GM19023 (cell line): ENCODE data around the gene GPR171.
"Not testable (repeated sequence)": the region's sequence is repeated elsewhere in the genome, so short reads cannot be mapped to it uniquely, and the experiment has no call there.

Source experiments
- ATAC-seq: cut with Tn5 transposase; IDR thresholded peaks from one replicate; pipeline ENCODE4 v1.9.1; 2021; ENCODE audit warnings: mild to moderate bottlenecking, moderate library complexity; ENCODE audit not compliant: unreplicated experiment

The GPR171 gene, protein sequence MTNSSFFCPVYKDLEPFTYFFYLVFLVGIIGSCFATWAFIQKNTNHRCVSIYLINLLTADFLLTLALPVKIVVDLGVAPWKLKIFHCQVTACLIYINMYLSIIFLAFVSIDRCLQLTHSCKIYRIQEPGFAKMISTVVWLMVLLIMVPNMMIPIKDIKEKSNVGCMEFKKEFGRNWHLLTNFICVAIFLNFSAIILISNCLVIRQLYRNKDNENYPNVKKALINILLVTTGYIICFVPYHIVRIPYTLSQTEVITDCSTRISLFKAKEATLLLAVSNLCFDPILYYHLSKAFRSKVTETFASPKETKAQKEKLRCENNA

GRCh38 chr3:151203051-151203420, at the start of gene GPR171:
Gene GPR171, minus strand, starts transcription at chr3:151203216. Its CDS starts 3,830 bp downstream, at chr3:151199386.
- peak; percentile 92 for ATAC-seq

DNA sequence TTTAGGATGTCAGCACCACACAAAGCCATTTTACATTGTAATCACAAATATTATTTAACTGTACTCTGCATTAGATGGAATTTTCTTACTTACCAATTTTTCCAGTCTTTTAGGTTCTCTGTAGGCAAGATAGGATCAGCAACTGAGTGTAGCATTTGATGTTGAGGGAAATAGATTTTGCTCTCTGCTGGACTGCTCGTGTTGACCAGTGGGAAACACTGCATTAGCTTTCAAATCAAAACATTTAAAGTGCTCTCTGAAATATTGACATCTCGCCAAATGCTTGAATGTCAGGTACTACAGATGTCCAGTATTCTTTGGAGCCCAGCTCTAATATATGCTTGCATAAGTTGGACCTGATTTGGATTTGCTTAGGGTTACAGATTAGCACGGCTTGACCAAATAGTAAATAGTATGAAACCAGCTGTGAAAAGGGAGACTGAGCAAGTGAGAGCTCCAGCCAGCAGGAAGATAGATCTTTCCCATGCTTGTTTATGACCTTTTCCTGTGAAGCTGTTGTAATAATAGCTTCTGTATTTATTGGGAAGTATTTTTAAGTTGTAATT, 45.8 kb upstream of the GPR171 start:
- ATAC-seq = no peak

- not testable (repeated sequence) for ATAC-seq
Measured at GRCh38 chr3:151242006-151242405, 39.0 kb upstream of the GPR171 start.

GRCh38 chr3:151236736-151237135, 33.7 kb upstream of the GPR171 start:
- no peak for ATAC-seq

- no peak for ATAC-seq
Measured at GRCh38 chr3:151236316-151236715, 33.3 kb upstream of the GPR171 start.

- ATAC-seq = no peak
Measured at GRCh38 chr3:151234825-151235224, 31.8 kb upstream of the GPR171 start.

GRCh38 chr3:151232991-151233390, 30.0 kb upstream of the GPR171 start:
- ATAC-seq = no peak

DNA sequence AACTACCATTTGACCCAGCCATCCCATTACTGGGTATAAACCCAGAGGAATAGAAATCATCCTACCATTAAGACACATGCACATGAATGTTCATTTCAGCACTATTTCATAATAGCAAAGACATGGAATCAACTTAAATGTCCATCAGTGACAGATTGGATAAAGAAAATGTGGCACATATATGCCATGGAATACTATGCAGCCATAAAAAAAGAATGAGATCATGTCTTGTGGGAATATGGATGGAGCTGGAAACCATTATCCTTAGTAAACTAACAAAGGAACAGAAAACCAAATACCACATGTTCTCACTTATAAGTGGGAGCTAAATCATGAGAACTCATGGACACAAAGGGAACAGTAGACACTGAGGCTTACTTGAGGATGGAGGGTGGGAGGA, 29.4 kb upstream of the GPR171 start:
- ATAC-seq = not testable (repeated sequence)

DNA sequence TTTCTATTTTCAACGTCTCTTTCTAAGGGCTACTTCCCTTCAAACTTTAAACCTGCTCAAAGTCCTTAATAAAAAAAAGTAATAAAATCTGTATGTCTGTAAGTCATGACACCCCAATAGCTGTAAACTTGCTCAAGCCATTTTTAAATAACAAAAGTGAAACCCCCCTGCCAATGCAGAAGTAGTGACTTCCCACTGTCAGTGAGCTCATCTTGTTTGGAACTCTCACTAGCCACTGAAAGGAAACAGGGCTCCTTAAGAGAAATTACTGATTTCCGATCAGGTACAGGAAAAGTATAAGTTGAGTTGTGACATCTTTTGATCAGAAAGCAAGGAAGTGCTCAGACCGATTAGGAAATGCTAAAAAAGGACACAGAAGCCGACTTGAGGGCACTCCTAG, 27.6 kb upstream of the GPR171 start:
- peak; percentile 44 for ATAC-seq

DNA sequence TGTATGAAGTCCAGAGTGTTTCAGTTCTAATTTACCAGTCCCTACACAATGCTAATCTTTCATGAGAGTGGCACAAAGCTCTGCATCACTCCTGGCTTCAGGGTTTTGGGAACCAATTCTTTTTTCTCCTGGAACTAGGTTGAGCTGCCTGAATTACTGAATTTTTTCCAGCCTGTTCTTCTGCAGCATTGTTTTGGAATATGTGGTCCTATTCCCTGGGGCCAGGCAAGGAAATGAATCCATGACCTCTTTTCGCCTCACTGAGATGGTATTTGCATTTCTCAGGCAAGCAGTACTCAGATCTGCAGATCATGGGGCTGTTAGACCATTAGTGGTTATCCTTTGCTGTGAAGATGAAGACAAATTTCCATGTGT, 25.6 kb upstream of the GPR171 start:
- ATAC-seq = peak; percentile 11

- ATAC-seq = peak; percentile 88
Measured at GRCh38 chr3:151227807-151228665, 25.0 kb upstream of the GPR171 start.

DNA sequence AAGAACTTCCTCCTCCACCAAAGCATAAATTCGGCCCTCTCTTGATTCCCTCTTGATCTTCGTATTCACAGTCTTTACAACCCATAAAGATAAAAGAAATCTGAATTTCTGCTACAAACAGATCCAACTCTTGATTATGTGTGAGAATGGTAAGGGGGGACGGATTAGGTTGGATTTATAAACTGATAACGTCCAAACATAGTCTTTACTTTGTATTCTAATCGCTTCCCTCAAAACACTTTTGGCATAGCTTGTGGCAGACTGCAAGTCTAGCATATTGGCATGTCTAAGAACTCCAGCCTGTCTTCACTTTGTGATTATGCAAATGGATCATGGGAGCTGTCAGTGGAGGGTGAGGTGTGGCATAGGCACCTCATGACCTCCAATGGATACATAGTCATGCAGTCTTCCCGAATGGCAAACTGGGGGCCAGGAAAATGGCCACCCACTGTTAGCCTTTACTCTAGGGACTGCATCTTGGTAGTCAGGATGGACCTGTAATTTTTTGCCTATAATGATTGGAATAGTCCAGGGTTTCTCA, 24.3 kb upstream of the GPR171 start:
- ATAC-seq = no peak

DNA sequence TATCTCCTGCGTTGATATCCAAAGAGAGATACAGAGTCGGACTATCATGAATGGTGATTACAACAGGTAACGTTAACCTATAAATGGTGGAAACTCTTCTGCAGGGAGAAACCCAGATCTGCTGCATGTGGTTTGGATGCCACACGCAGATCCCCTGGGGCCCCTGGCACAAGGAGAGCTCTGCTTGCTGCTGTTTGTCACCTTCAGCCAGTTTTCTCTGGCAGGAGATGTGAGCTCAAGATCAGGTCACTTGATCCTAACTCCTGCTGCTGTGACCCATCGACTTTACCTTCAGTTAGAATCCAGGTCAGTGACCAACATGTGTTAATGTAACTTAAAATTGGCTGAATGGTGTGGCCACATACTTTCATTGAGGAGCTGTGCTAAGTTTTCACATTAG, 23.8 kb upstream of the GPR171 start:
- ATAC-seq = no peak

DNA sequence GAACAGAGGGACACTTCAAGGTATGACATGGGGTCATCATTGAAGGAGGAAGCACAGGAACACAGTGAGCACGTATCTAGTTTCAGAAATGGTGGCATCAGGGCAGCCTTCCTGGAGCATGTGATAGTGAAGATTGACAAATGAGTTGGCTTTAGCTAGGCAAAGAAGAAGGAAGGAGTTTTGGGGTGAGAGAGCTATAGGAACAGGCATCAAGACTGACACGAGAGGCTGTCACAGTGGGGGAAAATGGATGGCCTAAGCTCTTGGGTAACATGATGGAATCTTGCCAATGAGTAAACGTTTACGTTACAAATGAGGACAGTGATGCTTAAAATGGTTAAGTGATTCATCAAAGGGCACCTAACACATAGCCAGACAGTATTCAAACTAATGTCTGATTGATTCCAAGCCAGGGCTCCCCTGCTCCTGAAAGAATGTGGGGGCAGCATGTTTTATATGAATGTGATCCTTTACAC, 23.1 kb upstream of the GPR171 start:
- ATAC-seq = no peak

- ATAC-seq = no peak
Measured at GRCh38 chr3:151225040-151225975, 22.3 kb upstream of the GPR171 start.

DNA sequence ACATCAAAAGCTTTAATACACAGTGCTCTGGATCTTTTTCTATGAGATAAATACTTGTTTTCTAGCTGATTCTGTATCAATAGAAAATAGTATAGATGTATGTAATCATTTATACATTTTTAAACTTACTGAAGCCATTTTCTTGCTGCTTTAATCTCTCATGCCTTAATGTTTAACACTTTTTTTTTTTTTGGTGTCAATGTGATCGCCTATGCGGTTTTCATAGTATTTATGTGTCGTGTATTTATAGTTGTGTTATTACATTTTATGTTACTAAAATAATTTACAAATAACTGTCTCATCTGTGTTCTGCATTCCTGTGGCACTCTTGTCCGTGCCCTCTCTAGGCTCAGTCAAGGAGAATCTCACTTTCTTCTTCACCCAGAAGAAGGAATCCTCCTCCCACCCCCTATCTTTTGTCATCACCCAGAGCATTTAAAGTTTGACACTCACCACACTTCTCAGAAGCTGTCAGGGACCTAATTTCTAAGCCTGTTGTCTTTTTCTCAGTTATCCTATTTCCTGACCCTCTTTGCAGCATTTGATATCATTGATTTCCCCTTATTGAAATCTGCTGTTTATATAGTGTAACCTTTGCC, 21.4 kb upstream of the GPR171 start:
- ATAC-seq = no peak

- no peak for ATAC-seq
Measured at GRCh38 chr3:151219056-151219455, 16.0 kb upstream of the GPR171 start.

DNA sequence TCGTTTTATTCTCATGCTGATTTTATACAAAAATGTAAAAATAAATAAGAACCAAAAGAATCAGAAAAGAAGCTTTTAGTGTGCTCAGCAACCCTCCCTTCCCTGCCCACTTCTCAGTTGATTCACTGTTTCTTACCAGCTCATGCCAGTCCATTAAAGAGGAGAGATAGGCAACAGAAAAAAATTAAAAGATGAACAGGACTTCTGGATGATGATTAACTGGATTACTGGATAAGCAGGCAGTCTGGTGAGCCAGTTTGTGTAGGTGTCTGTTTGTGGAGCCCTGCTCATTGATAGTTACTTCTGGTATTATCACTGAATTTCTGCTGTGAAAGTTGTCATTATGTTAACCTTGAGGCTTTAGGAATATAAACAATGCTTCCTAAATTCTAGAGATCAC, 15.1 kb upstream of the GPR171 start:
- ATAC-seq = no peak

DNA sequence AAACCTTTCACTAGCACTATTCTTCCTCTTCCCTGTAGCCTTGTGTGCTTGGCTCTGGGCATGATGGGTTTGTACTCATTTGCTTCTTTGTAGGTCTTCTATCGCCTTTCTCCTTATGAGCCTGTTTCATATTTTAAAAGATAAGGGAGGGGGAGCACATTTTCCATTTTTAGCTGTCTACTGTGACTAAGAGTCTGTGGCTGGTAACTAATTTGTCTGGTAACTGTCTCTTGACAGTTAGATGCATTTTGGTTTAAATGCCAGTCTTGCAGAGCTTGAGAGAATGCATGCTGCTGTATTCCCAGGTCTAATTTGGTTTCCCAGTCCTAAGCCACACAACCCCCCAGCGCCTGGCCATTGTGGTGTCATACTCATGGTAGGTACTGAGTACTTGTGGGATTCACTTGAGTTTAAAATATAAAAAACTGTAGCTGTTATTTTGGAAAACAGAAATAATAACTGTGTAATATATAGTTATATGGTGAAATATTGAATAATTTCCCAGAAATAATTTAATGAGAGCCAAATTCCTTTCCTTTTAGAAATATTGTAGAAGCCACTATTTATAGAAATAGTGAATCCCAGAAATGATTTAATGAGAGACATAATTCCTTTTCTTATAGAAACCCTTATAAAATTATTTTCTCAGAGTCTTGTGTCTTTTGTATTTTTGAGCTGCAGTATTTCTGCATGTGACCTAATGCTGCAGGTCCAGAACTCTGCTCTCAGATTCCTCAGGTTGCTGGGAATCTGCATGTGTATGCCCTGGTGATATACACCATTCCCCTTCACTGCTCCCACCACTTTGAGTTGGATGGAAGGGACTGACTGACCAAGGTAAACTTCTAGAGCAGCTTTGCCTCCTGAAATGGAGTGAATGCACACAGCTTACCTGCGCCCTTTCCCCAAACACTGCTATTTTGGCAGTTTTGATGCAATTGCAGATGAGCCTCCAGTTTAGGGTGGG, 13.9 kb upstream of the GPR171 start:
- ATAC-seq = no peak
